Esophagus muscularis mucosa (tissue), 3 donors: Measurements from ENCODE around the gene EFTUD2.

ENCODE experiments used
- CTCF ChIP-seq, 3 experiments: fragments of 200-600 bp in 2 of 3; fragments of 450-650 bp in 1 of 3; sonication (generic) in 2 of 3; IDR thresholded peaks; one replicate each; pipeline ENCODE4 v1.5.1; 2017 to 2019; ENCODE audit warnings: antibody characterized with exemption in 3 of 3, mild to moderate bottlenecking in 2 of 3, moderate library complexity in 1 of 3
- POLR2A ChIP-seq: fragments of 450-650 bp; IDR thresholded peaks from one replicate; pipeline ENCODE4 v1.6.1; 2017; ENCODE audit warnings: antibody characterized with exemption, moderate library complexity, mild to moderate bottlenecking, low read depth
- POLR2AphosphoS5 ChIP-seq, 2 donors: sonication (generic); formaldehyde crosslinking; IDR thresholded peaks; one replicate each; pipeline ENCODE4 v1.6.1; 2017; ENCODE audit warnings: antibody characterized with exemption in 2 of 2

GRCh38 chr17:44830359-44831288 is 68.6 kb downstream of the EFTUD2 start:
- TF ChIP-seq CTCF (IDR thresholded peaks at IDR 0.05) (no peak), POLR2A (no peak), POLR2AphosphoS5 (IDR thresholded peaks at IDR 0.05) (no peak)
